Peyer's patch (tissue), 4 donors: ENCODE measurements around the gene CDK5R1. TPM values are rescaled to one million over a fixed set of nuclear protein-coding genes. Genes with fewer than 3 reads are reported as not detected.

ENCODE experiments used
- DNase-seq, 3 donors: peaks; one replicate each; pipeline ENCODE4 v3.0.0-alpha.2; 2017 to 2019
- H3K27ac ChIP-seq, 4 donors: fragments of 200-600 bp; sonication (generic); one replicate each; pipeline ENCODE4 v1.5.1; 2016 to 2019
- H3K27me3 ChIP-seq, 2 donors: fragments of 200-600 bp; sonication (generic); one replicate each; pipeline ENCODE4 v1.5.1; 2019
- H3K36me3 ChIP-seq, 3 donors: fragments of 200-600 bp; sonication (generic); one replicate each; pipeline ENCODE4 v1.5.1; 2016 to 2019
- H3K4me1 ChIP-seq, 4 donors: fragments of 200-600 bp; sonication (generic); one replicate each; pipeline ENCODE4 v1.5.1; 2016 to 2019
- H3K4me3 ChIP-seq, 4 donors: fragments of 200-600 bp; sonication (generic); 1 replicate in 3 of 4; 2 replicates in 1 of 4; pipeline ENCODE4 v1.5.1; 2016 to 2019; ENCODE audit warnings: mild to moderate bottlenecking in 1 of 4
- H3K9me3 ChIP-seq, 4 donors: fragments of 200-600 bp; sonication (generic); one replicate each; pipeline ENCODE4 v1.5.1; 2016 to 2019; ENCODE audit warnings: mild to moderate bottlenecking in 1 of 4
- POLR2A ChIP-seq, 2 donors: fragments of 450-650 bp; IDR thresholded peaks; one replicate each; pipeline ENCODE4 v1.5.1; 2017; ENCODE audit warnings: antibody characterized with exemption in 2 of 2, mild to moderate bottlenecking in 2 of 2, moderate library complexity in 2 of 2
- total RNA-seq, 4 donors: library from RNA; depleted of rRNA; stranded (reverse); fragments of >200 nt; gene quantifications; one replicate each; pipeline ENCODE4 v1.1.0, GENCODE V29; 2016
- TF ChIP-seq, protein P1 (sequence below), 6 experiments: fragments of 450-650 bp in 4 of 6; fragments of 200-600 bp in 2 of 6; sonication (generic) in 1 of 6; IDR thresholded peaks; one replicate each; pipeline ENCODE4 v1.5.1; 2017 to 2019; ENCODE audit warnings: antibody characterized with exemption in 6 of 6, mild to moderate bottlenecking in 3 of 6, moderate library complexity in 1 of 6

Gene CDK5R1
- total RNA-seq, 4 donors from 2014 or later: 0.88 to 1.9 (median 1.2) TPM; not detected in 1

DNA sequence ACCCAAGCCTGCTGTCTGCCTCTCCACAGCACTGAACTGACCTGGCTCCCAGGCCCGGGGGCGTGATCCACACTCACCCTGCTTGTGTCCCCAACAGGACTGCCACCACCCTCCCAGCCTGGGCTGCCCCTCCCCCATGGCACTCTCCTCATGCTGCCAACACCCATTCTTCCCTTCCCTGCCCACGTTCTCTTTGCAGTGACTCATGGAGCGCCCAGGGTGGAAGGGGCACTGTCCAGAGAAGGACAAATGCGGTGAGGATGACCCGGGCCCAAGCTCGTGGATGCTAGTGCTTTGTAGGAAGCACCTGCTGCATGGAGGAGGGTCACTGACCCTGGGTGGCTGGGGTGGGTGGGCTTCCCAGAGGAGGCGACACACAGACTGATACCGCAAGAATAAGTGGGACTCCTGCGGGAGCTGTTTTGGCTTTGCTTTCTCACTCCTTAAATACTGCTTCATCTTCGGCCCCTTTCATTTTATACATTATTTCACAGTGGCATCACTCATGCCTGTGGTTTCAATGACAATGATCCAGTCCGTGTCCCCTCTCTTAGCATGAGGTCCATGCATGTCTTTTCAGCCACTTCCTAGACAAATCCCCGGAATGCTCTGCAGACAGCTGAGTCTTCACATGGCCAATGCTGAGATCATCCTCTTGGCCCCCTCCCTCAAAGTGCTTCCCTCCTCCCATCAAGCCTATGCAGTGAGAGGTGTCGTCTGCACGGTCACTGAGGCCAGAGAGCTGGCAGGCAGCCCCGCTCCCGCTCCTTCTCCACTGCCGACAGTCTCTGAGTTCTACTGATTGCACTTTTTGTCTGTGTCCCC lies 17.6 kb downstream of the CDK5R1 start:
- peak in 1 of 3 donors; percentile 48 for DNase-seq
- no peak for TF ChIP-seq POLR2A (IDR thresholded peaks at IDR 0.05)
- TF ChIP-seq, protein P1, sequence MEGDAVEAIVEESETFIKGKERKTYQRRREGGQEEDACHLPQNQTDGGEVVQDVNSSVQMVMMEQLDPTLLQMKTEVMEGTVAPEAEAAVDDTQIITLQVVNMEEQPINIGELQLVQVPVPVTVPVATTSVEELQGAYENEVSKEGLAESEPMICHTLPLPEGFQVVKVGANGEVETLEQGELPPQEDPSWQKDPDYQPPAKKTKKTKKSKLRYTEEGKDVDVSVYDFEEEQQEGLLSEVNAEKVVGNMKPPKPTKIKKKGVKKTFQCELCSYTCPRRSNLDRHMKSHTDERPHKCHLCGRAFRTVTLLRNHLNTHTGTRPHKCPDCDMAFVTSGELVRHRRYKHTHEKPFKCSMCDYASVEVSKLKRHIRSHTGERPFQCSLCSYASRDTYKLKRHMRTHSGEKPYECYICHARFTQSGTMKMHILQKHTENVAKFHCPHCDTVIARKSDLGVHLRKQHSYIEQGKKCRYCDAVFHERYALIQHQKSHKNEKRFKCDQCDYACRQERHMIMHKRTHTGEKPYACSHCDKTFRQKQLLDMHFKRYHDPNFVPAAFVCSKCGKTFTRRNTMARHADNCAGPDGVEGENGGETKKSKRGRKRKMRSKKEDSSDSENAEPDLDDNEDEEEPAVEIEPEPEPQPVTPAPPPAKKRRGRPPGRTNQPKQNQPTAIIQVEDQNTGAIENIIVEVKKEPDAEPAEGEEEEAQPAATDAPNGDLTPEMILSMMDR (IDR thresholded peaks at IDR 0.05): no peak
- H3K36me3 ChIP-seq: peaks cover 0 to 6% (median 0%) of the 10 kb centered on the region in 3 donors
- peak overlapping the region; percentile 78 to 97 (median 88) for H3K27ac ChIP-seq
- H3K4me1 ChIP-seq: peaks cover 0 to 26% (median 14%) of the 10 kb centered on the region in 4 donors
- no peak overlapping the region for H3K4me3 ChIP-seq
- H3K9me3 ChIP-seq: no peaks in the 10 kb centered on the region
- H3K27me3 ChIP-seq: no peaks in the 10 kb centered on the region

DNA sequence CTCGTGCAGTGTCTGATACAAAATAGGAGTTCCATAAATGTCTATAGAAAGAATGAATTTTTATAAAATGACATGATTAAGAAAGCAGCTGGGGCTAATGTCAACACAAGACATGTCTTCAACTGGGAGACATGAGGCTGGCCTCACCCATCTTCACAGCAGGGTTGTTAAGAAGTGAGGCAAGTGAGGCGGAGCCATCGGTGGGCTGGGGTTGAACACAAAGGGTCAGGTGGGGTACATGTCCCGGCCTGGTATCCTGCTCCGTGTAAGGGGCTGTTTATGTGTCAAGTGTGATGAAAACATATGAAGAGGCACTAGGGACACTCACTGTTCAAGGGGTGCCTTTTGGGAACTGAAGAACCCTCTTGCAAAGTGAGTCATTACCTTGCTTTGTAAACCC lies 22.1 kb downstream of the CDK5R1 start:
- no peak for TF ChIP-seq POLR2A (IDR thresholded peaks at IDR 0.05)
- TF ChIP-seq, protein P1 (IDR thresholded peaks at IDR 0.05): no peak
- H3K27me3 ChIP-seq: no peaks in the 10 kb centered on the region
- no peaks in the 10 kb centered on the region for H3K9me3 ChIP-seq
- no peak for DNase-seq
- H3K27ac ChIP-seq: no peak overlapping the region
- H3K4me3 ChIP-seq: no peak overlapping the region
- peaks cover 0 to 18% (median 9%) of the 10 kb centered on the region in 4 donors for H3K4me1 ChIP-seq
- no peaks in the 10 kb centered on the region for H3K36me3 ChIP-seq

DNA sequence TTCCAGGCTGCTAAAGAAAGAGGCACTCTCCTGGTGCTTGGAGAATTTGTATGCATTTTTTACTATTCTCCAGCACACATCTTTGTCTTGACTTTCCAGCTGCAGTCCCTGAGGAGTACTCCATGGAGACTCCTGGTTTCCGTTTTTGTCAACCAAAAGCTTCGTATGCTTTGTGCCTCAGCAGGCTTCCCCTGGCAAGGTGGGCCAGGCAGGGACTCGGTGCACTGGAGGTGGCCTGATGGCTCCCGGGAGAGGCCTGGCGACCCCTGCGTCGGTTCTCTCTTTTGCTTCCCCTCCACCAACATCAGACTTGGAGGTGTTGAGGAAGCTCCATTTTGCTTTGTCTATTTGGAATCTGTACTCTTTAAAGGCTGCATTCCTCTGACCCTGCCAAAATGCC lies 23.7 kb downstream of the CDK5R1 start:
- no peak for DNase-seq
- Histone ChIP-seq H3K36me3 (no peaks in the 10 kb centered on the region), H3K4me3 (no peak overlapping the region), H3K27ac (no peak overlapping the region), H3K9me3 (no peaks in the 10 kb centered on the region), H3K27me3 (no peaks in the 10 kb centered on the region), H3K4me1 (peaks cover 0 to 3% (median 0%) of the 10 kb centered on the region in 4 donors)
- no peak for TF ChIP-seq POLR2A (IDR thresholded peaks at IDR 0.05)

- Histone ChIP-seq H3K9me3 (no peaks in the 10 kb centered on the region), H3K27me3 (no peaks in the 10 kb centered on the region), H3K36me3 (no peaks in the 10 kb centered on the region), H3K27ac (no peak overlapping the region), H3K4me1 (peaks cover 0 to 8% (median under 1%) of the 10 kb centered on the region in 4 donors), H3K4me3 (no peak overlapping the region)
- no peak for DNase-seq
- TF ChIP-seq POLR2A (IDR thresholded peaks at IDR 0.05): no peak
- TF ChIP-seq, protein P1 (IDR thresholded peaks at IDR 0.05): no peak
These were observed 25.5 kb downstream of the CDK5R1 start for GRCh38 chr17:32512328-32512727.

DNA sequence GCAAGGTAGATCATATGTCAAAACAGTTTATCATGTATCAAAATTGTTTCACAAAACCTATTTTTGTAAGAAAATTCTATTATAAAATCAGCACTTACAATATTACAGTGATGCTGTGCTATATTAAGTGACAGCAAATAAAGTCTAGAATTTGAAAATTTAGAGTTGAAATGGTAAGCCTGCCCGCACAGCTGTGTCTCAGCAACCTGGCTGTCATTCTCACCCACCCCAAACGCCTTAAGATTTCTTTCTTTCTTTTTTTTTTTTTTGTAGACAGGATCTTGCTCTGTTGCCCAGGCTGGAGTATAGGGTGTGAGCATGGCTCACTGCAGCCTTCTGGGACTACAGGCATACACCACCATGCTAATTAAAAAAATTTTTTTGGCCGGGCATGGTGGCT lies 26.8 kb downstream of the CDK5R1 start:
- Histone ChIP-seq H3K4me1 (peaks cover 0 to 8% (median 1%) of the 10 kb centered on the region in 4 donors), H3K4me3 (no peak overlapping the region), H3K27ac (no peak overlapping the region), H3K27me3 (no peaks in the 10 kb centered on the region), H3K9me3 (no peaks in the 10 kb centered on the region), H3K36me3 (no peaks in the 10 kb centered on the region)
- DNase-seq: no peak
- TF ChIP-seq, protein P1 (IDR thresholded peaks at IDR 0.05): no peak
- no peak for TF ChIP-seq POLR2A (IDR thresholded peaks at IDR 0.05)

DNA sequence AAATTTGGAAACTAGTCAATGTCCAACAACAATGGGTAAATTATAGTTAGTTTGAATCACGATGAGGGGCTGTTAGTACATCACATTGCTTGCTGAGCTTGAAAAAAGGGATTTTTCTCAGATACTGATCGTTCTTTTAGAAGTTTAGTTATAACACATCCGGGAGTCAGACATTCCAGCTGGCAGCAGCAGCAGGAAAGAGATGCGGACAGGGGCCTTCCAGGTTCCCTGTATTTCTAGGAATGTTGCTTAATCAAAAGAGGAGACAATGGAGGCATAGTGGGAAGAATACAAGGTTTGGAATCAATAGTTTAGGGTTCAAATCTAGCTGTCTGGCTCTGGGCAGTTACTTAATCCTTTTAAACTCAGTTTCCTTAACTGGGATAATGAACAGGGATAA lies 27.8 kb downstream of the CDK5R1 start:
- Histone ChIP-seq H3K4me3 (no peak overlapping the region), H3K36me3 (no peaks in the 10 kb centered on the region), H3K27ac (no peak overlapping the region), H3K9me3 (no peaks in the 10 kb centered on the region), H3K4me1 (peaks cover 0 to 12% (median 4%) of the 10 kb centered on the region in 4 donors), H3K27me3 (no peaks in the 10 kb centered on the region)
- DNase-seq: no peak
- TF ChIP-seq, protein P1 (IDR thresholded peaks at IDR 0.05): no peak
- TF ChIP-seq POLR2A (IDR thresholded peaks at IDR 0.05): no peak
